Neuronal stem cell (in vitro differentiated cells): Measurements from ENCODE around the gene TIMP3.
"Not testable (repeated sequence)": the region's sequence is repeated elsewhere in the genome, so short reads cannot be mapped to it uniquely, and the experiment has no call there.

Experiments
- DNase-seq: peaks from one replicate; pipeline ENCODE4 v3.0.0-alpha.2; 2013; ENCODE audit warnings: low spot score
- H2AFZ ChIP-seq: one replicate; pipeline ENCODE4 v1.6.1; 2013; ENCODE audit warnings: mild to moderate bottlenecking, low read length, inconsistent platforms
- H2AK5ac ChIP-seq: 2 replicates; pipeline ENCODE4 v1.6.1; 2013; ENCODE audit warnings: low read depth, mild to moderate bottlenecking, inconsistent platforms, low read length, moderate library complexity, mixed read lengths
- H2BK120ac ChIP-seq: 2 replicates; pipeline ENCODE4 v1.6.1; 2013; ENCODE audit warnings: low read depth, mild to moderate bottlenecking, inconsistent platforms, low read length, moderate library complexity, mixed read lengths
- H2BK12ac ChIP-seq: one replicate; pipeline ENCODE4 v1.6.1; 2013; ENCODE audit warnings: low read length, inconsistent platforms
- H2BK15ac ChIP-seq: 2 replicates; pipeline ENCODE4 v1.6.1; 2013; ENCODE audit warnings: mild to moderate bottlenecking, low read length, inconsistent platforms, mixed read lengths
- H2BK5ac ChIP-seq: one replicate; pipeline ENCODE4 v1.6.1; 2013; ENCODE audit warnings: inconsistent platforms, mild to moderate bottlenecking, low read length, moderate library complexity
- H3K14ac ChIP-seq: one replicate; pipeline ENCODE4 v1.6.1; 2013; ENCODE audit warnings: low read length, inconsistent platforms
- H3K18ac ChIP-seq: 2 replicates; pipeline ENCODE4 v1.6.1; 2013; ENCODE audit warnings: low read length, inconsistent platforms
- H3K23ac ChIP-seq: 2 replicates; pipeline ENCODE4 v1.6.1; 2013; ENCODE audit warnings: low read depth, mild to moderate bottlenecking, mixed read lengths, low read length, inconsistent platforms; ENCODE audit not compliant: poor library complexity
- H3K27ac ChIP-seq: replicated peaks from 3 replicates; pipeline ENCODE4 v1.5.1; 2013; ENCODE audit warnings: low read length, inconsistent platforms
- H3K27me3 ChIP-seq, 3 experiments: 2 replicates each; pipeline ENCODE4 v1.6.1; 2013; ENCODE audit warnings: low read length in 3 of 3, mild to moderate bottlenecking in 2 of 3, inconsistent platforms in 1 of 3, low read depth in 1 of 3, mixed read lengths in 1 of 3, moderate library complexity in 1 of 3; ENCODE audit not compliant: control insufficient read depth in 3 of 3, insufficient read depth in 3 of 3
- H3K36me3 ChIP-seq, 2 donors: replicated peaks in 1 of 2; 2 replicates each; pipeline ENCODE4 v1.6.1; 2013; ENCODE audit warnings: low read length in 2 of 2; ENCODE audit not compliant: control insufficient read depth in 2 of 2, insufficient read depth in 2 of 2
- H3K4ac ChIP-seq: 2 replicates; pipeline ENCODE4 v1.6.1; 2013; ENCODE audit warnings: inconsistent platforms, mild to moderate bottlenecking, low read length, moderate library complexity
- H3K4me1 ChIP-seq, 2 donors: 1 replicate in 1 of 2; 2 replicates in 1 of 2; pipeline ENCODE4 v1.6.1; 2013; ENCODE audit warnings: low read length in 2 of 2, low read depth in 1 of 2; ENCODE audit not compliant: control insufficient read depth in 2 of 2, insufficient read depth in 1 of 2
- H3K4me2 ChIP-seq: one replicate; pipeline ENCODE4 v1.6.1; 2013; ENCODE audit warnings: mild to moderate bottlenecking, low read length, inconsistent platforms; ENCODE audit not compliant: insufficient read depth, poor library complexity, severe bottlenecking
- H3K4me3 ChIP-seq, 2 donors: 2 replicates each; pipeline ENCODE4 v1.5.1; 2013; ENCODE audit warnings: low read length in 2 of 2, mild to moderate bottlenecking in 2 of 2, inconsistent platforms in 1 of 2, moderate library complexity in 1 of 2
- H3K79me1 ChIP-seq: one replicate; pipeline ENCODE4 v1.6.1; 2013; ENCODE audit warnings: low read depth, mild to moderate bottlenecking, inconsistent platforms, low read length, moderate library complexity
- H3K9ac ChIP-seq: one replicate; pipeline ENCODE4 v1.6.1; 2013; ENCODE audit warnings: mild to moderate bottlenecking, low read depth, low read length, inconsistent platforms; ENCODE audit not compliant: poor library complexity
- H3K9me3 ChIP-seq, 2 donors: replicated peaks in 1 of 2; 2 replicates each; pipeline versions ENCODE3 to v1.6.1; 2013; ENCODE audit warnings: low read length in 2 of 2, mild to moderate bottlenecking in 2 of 2, inconsistent platforms in 1 of 2, low read depth in 1 of 2, mixed read lengths in 1 of 2, moderate library complexity in 1 of 2; ENCODE audit not compliant: control insufficient read depth in 2 of 2, insufficient read depth in 1 of 2
- H4K8ac ChIP-seq: one replicate; pipeline ENCODE4 v1.6.1; 2013; ENCODE audit warnings: low read depth, mild to moderate bottlenecking, inconsistent platforms, low read length, moderate library complexity
- H4K91ac ChIP-seq: one replicate; pipeline ENCODE4 v1.6.1; 2013; ENCODE audit warnings: low read length, low read depth, mild to moderate bottlenecking, inconsistent platforms; ENCODE audit not compliant: poor library complexity
- WGBS, 2 donors: extraction: QIAGEN DNeasy Blood & Tissue Kit; methylation state at CpG; one replicate each; pipeline ENCODE4 v1.1.7; 2013; ENCODE audit warnings: missing lambda C conversion rate in 2 of 2, mixed read lengths in 1 of 2; ENCODE audit not compliant: insufficient read length in 2 of 2, insufficient replicate concordance in 1 of 2; ENCODE audit errors: extremely low coverage in 2 of 2; 5-methylcytosine and 5-hydroxymethylcytosine counted together

TIMP3 gene

GRCh38 chr22:32754413-32755041 is 47.0 kb upstream of the TIMP3 start:
- Histone ChIP-seq H3K27me3 (no peaks in the 10 kb centered on the region), H3K4me2 (no peak overlapping the region), H3K9ac (no peak overlapping the region), H2AK5ac (no peak overlapping the region), H2BK5ac (no peak overlapping the region), H3K27ac (no peak overlapping the region), H4K8ac (no peak overlapping the region), H2BK120ac (no peak overlapping the region), H2AFZ (no peak overlapping the region), H3K4ac (no peak overlapping the region), H3K4me1 (no peaks in the 10 kb centered on the region), H3K36me3 (no peaks in the 10 kb centered on the region), H3K4me3 (no peak overlapping the region), H4K91ac (no peak overlapping the region), H3K23ac (no peak overlapping the region), H2BK15ac (no peak overlapping the region), H3K18ac (no peak overlapping the region), H3K14ac (no peak overlapping the region), H3K9me3 (no peaks in the 10 kb centered on the region), H3K79me1 (no peaks in the 10 kb centered on the region), H2BK12ac (no peak overlapping the region)
- WGBS, 2 donors = no CpG with 5 or more reads among the region's 6 CpGs
- DNase-seq = no peak

DNA sequence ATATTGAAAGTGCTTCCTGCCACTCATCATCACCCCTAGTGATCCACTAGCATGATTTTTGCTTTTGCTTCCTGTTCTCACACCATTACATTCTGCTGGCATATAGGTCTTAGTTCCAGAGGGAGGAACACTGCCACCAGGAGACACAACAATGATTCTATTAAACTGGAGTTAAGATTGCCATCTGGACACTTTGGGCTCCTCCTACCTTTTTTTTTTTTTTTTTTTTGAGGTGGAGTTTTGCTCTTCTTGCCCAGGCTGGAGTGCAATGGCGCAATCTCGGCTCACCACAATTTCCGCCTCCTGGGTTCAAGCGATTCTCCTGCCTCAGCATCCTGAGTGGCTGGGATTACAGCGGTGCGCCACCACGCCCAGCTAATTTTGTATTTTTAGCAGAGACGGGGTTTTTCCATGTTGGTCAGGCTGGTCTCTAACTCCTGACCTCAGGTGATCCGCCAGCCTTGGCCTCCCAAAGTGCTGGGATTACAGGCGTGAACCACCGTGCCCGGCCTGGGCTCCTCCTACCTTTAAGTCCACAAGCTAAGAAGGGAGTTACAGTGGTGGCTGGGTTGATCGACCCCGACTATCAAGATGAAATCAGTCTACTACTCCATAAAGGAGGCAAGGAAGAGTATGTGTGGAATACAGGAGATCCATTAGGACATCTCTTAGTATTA is 44.3 kb upstream of the TIMP3 start:
- H3K9ac ChIP-seq, H3K4me2 ChIP-seq, H3K4me1 ChIP-seq, H4K91ac ChIP-seq, H3K79me1 ChIP-seq, H3K36me3 ChIP-seq, H3K9me3 ChIP-seq, H3K4ac ChIP-seq, H2BK5ac ChIP-seq, H2BK120ac ChIP-seq, H3K14ac ChIP-seq, H3K4me3 ChIP-seq, H4K8ac ChIP-seq, H3K18ac ChIP-seq, H3K27me3 ChIP-seq, H2AK5ac ChIP-seq, H2BK12ac ChIP-seq, H2BK15ac ChIP-seq, H3K23ac ChIP-seq, DNase-seq, H2AFZ ChIP-seq, H3K27ac ChIP-seq: not testable (repeated sequence)
- no CpG with 5 or more reads among the region's 14 CpGs for WGBS, 2 donors

GRCh38 chr22:32758866-32759385 is 42.6 kb upstream of the TIMP3 start:
- Histone ChIP-seq H3K36me3 (no peaks in the 10 kb centered on the region), H2AK5ac (no peak overlapping the region), H3K27ac (no peak overlapping the region), H3K4ac (no peak overlapping the region), H3K4me1 (no peaks in the 10 kb centered on the region), H4K91ac (no peak overlapping the region), H3K4me2 (no peak overlapping the region), H3K27me3 (no peaks in the 10 kb centered on the region), H3K14ac (no peak overlapping the region), H3K4me3 (no peak overlapping the region), H2AFZ (no peak overlapping the region), H3K9ac (no peak overlapping the region), H2BK5ac (no peak overlapping the region), H3K9me3 (no peaks in the 10 kb centered on the region), H2BK12ac (no peak overlapping the region), H3K23ac (no peak overlapping the region), H3K79me1 (no peaks in the 10 kb centered on the region), H2BK120ac (no peak overlapping the region), H4K8ac (no peak overlapping the region), H2BK15ac (no peak overlapping the region), H3K18ac (no peak overlapping the region)
- no peak for DNase-seq
- no CpG with 5 or more reads among the region's 3 CpGs for WGBS, 2 donors

GRCh38 chr22:32760396-32760795 is 41.1 kb upstream of the TIMP3 start:
- no peak overlapping the region for H2BK12ac ChIP-seq
- H2BK120ac ChIP-seq = no peak overlapping the region
- no peaks in the 10 kb centered on the region for H3K79me1 ChIP-seq
- peaks cover 0 to 3% of the 10 kb centered on the region in 2 donors for H3K4me1 ChIP-seq
- H2AFZ ChIP-seq = no peak overlapping the region
- no peak overlapping the region for H2BK15ac ChIP-seq
- H3K23ac ChIP-seq = no peak overlapping the region
- H2BK5ac ChIP-seq = no peak overlapping the region
- DNase-seq = no peak
- H3K4me3 ChIP-seq = peak overlapping the region in 1 of 2 donors; percentile 2
- H3K4ac ChIP-seq = no peak overlapping the region
- H3K27ac ChIP-seq = no peak overlapping the region
- H3K9me3 ChIP-seq = no peaks in the 10 kb centered on the region
- H3K14ac ChIP-seq = no peak overlapping the region
- H3K36me3 ChIP-seq = no peaks in the 10 kb centered on the region
- peak overlapping the region; percentile 8 for H3K18ac ChIP-seq
- H4K91ac ChIP-seq = no peak overlapping the region
- H2AK5ac ChIP-seq = peak overlapping the region; percentile 2
- H3K4me2 ChIP-seq = no peak overlapping the region
- H4K8ac ChIP-seq = no peak overlapping the region
- WGBS, 2 donors = no CpG with 5 or more reads among the region's 6 CpGs
- no peak overlapping the region for H3K9ac ChIP-seq
- no peaks in the 10 kb centered on the region for H3K27me3 ChIP-seq
